HG02938 (cell line): ENCODE results near the gene SLC8A2.
"Not testable (repeated sequence)": the region's sequence is repeated elsewhere in the genome, so short reads cannot be mapped to it uniquely, and the experiment has no call there.

ENCODE experiments used
- ATAC-seq: cut with Tn5 transposase; IDR thresholded peaks from one replicate; pipeline ENCODE4 v1.9.1; 2021; ENCODE audit warnings: mild to moderate bottlenecking, moderate library complexity; ENCODE audit not compliant: unreplicated experiment

The SLC8A2 gene

GRCh38 chr19:47383890-47384289 lies 87.8 kb downstream of the SLC8A2 start:
- not testable (repeated sequence) for ATAC-seq

GRCh38 chr19:47381653-47382279 lies 89.9 kb downstream of the SLC8A2 start:
- ATAC-seq, result no peak

GRCh38 chr19:47381121-47381520 lies 90.6 kb downstream of the SLC8A2 start:
- ATAC-seq, result no peak

GRCh38 chr19:47380559-47380958 lies 91.1 kb downstream of the SLC8A2 start:
- no peak for ATAC-seq

- no peak for ATAC-seq
Observed at GRCh38 chr19:47379381-47379938, 92.2 kb downstream of the SLC8A2 start.

GRCh38 chr19:47378246-47378645 lies 93.4 kb downstream of the SLC8A2 start:
- no peak for ATAC-seq
